GM18511 (cell line): ENCODE measurements around the gene NCOA1.
"Not testable (repeated sequence)": the region's sequence is repeated elsewhere in the genome, so short reads cannot be mapped to it uniquely, and the experiment has no call there.

Source experiments
- ATAC-seq: cut with Tn5 transposase; IDR thresholded peaks from one replicate; pipeline ENCODE4 v1.9.1; 2021; ENCODE audit warnings: mild to moderate bottlenecking, moderate library complexity; ENCODE audit not compliant: unreplicated experiment

NCOA1 gene

GRCh38 chr2:24676493-24676892 is 185.4 kb downstream of the NCOA1 start:
- no peak for ATAC-seq

GRCh38 chr2:24678066-24678465 is 187.0 kb downstream of the NCOA1 start:
- not testable (repeated sequence) for ATAC-seq

- ATAC-seq = no peak
These were observed 189.1 kb downstream of the NCOA1 start for GRCh38 chr2:24680196-24680595.

- no peak for ATAC-seq
These were observed 191.2 kb downstream of the NCOA1 start for GRCh38 chr2:24682304-24682703.

- ATAC-seq = no peak
These were observed 192.4 kb downstream of the NCOA1 start for GRCh38 chr2:24683408-24683807.

GRCh38 chr2:24690524-24690923 is 199.5 kb downstream of the NCOA1 start:
- no peak for ATAC-seq

- ATAC-seq = no peak
These were observed 200.8 kb downstream of the NCOA1 start for GRCh38 chr2:24691806-24692205.

GRCh38 chr2:24697792-24698191 is 206.7 kb downstream of the NCOA1 start:
- ATAC-seq = no peak

GRCh38 chr2:24702800-24703199 is 211.7 kb downstream of the NCOA1 start:
- no peak for ATAC-seq

- ATAC-seq = no peak
These were observed 213.6 kb downstream of the NCOA1 start for GRCh38 chr2:24704692-24705091.

- ATAC-seq = no peak
These were observed 216.1 kb downstream of the NCOA1 start for GRCh38 chr2:24707143-24707542.

- ATAC-seq = no peak
These were observed 217.6 kb downstream of the NCOA1 start for GRCh38 chr2:24708537-24709152.

GRCh38 chr2:24710806-24711205 is 219.8 kb downstream of the NCOA1 start:
- no peak for ATAC-seq

GRCh38 chr2:24711865-24712264 is 220.8 kb downstream of the NCOA1 start:
- ATAC-seq = no peak

- ATAC-seq = no peak
These were observed 221.2 kb downstream of the NCOA1 start for GRCh38 chr2:24712296-24712695.

GRCh38 chr2:24717263-24717951 is 226.4 kb downstream of the NCOA1 start:
- ATAC-seq = no peak

- ATAC-seq = peak; percentile 89
These were observed 229.3 kb downstream of the NCOA1 start for GRCh38 chr2:24720310-24720709.

- ATAC-seq = peak; percentile 49
These were observed 230.4 kb downstream of the NCOA1 start for GRCh38 chr2:24721470-24721869.

GRCh38 chr2:24722141-24722790 is 231.2 kb downstream of the NCOA1 start:
- no peak for ATAC-seq

GRCh38 chr2:24723191-24723590 is 232.1 kb downstream of the NCOA1 start:
- ATAC-seq = no peak

- ATAC-seq = no peak
These were observed 232.6 kb downstream of the NCOA1 start for GRCh38 chr2:24723665-24724064.

- ATAC-seq = no peak
These were observed 233.2 kb downstream of the NCOA1 start for GRCh38 chr2:24724111-24724775.
